Stimulated activated CD8-positive, alpha-beta memory T cell treated with anti-CD3 and anti-CD28 coated beads, Interleukin-15, amount 100 ng/mL, for 1 hour (primary cell): ENCODE results near the gene UBE2QL1.

Experiments used
- DNase-seq: peaks from one replicate; pipeline ENCODE4 v3.0.0-alpha.2; 2020; ENCODE audit warnings: low read depth

Gene UBE2QL1

DNA sequence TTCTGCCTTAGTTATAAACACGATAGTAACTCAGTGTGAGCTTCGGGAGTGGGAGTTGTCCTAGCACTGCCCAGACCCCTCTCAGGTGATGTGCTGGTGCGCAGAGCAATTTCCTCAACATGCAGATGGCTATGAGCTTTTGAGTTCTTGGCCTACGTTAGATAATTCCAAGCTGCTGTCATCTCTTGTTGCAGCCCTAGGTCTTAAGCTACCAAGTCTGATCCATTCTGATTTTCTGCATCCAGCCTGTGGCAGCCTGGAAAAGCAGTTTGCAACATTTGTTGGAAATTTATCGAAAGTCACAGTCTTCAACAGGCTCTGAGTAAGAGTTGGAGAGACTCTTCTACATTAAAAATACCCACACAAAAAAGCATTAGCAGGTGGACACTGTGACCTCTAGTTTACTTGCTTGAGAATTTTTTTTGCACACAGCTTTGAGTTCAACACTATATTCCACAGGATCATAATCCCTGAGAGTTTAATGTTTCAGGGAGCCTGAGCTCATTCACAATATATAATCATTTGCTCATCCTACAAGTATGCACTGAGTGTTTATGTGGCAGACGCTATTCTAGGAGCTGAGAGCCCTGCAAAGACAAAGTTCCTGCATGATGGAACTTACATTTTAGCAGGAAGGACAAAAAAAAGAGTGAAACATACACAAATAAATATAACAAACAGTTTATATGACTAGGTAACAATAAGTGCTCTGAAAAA is 91.6 kb downstream of the UBE2QL1 start:
- no peak for DNase-seq

DNA sequence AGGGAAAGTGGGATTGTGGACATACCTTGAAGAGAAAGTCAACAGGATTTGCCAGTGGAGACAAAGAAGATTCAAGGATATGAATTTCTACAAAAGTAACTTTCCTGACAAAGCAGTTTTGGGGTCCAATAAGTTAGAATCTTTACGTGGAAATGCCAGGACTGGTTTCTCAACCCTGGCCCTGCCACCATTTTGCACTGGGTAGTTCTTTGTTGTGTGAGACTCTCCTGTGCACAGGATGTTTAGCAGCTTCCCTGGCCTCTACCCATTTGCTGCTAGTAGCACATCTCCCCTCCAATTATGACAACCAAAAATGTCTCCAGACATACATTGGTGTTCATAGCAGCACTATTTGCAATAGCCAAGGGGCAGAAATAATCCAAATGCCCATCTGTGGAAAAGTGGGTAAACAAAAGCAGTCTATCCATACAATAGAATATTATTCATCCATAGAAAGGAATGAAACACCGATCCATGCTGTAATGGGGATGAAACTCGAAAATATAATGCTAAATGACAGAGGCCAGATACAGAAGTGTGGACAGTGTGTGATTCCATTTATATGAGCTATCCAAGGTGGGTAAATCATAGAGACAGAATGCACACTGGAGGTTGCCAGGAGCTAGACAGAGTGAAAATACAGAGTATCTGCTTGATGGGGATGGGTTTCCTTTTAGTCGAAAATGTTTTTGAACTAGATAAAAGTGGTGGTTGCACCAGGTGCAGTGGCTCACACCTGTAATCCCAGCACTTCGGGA is 92.8 kb downstream of the UBE2QL1 start:
- DNase-seq, result no peak

DNA sequence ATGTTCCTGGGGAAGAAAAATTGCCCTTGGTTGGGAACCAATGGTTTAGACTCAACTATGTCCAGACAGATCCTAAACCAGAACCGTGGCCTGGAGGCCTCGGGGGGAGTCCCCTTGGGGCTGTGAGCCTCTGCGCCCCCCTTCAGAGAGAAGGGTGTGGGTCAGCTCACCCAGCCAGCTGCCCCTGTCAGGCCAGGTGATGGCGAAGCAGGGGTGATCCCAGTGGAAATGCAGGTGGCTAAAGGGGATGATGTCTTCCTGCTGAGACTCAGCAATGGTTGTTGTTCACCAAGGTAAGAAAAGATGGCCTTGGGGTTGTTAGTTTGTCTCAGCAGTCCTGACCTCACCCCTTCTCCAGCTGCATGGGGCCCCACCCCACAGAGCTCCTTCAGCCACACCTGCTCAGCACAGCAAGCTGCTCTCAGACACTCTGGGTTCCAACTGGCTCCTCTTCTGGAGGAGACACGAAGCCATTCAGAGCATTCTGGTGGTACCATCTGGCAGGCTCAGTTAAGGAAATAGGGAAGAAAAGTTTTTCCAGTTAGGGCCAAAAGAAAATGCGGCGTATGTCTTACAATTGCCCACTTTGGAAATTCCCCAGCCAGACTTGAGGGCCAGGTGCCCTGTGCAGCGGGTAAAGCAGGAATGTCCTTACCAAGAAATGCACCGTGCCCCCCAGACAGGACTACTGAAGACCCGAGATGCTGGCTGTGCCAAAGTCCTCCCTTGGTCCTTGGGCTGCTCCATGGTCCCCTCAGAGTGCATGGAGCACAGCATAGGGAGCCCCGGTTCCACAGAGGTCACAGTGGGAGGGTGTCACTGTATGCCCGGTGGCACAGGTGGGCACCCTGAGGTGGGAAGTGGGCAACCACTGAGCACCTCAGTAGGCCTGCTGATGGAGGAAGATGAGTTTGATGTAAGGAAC is 94.0 kb downstream of the UBE2QL1 start:
- no peak for DNase-seq

DNA sequence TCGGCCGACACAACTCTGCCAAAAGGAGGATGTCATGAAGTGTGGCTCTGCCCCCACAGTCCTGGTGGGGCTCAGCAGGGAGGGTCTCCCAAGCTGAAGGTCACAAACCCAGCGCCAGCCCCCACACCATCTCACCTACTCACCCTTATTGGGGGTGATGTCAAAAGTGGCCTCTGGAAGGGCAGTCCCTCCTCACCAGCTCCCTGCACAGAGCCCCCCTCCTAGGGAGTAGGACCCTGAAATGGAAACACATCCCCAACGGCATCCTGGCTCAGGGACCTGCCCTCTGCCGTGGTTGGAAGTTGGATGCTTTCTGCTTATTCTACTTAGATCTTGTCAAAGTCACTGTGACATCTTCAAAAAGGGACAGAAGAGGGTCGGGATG is 94.7 kb downstream of the UBE2QL1 start:
- no peak for DNase-seq

DNA sequence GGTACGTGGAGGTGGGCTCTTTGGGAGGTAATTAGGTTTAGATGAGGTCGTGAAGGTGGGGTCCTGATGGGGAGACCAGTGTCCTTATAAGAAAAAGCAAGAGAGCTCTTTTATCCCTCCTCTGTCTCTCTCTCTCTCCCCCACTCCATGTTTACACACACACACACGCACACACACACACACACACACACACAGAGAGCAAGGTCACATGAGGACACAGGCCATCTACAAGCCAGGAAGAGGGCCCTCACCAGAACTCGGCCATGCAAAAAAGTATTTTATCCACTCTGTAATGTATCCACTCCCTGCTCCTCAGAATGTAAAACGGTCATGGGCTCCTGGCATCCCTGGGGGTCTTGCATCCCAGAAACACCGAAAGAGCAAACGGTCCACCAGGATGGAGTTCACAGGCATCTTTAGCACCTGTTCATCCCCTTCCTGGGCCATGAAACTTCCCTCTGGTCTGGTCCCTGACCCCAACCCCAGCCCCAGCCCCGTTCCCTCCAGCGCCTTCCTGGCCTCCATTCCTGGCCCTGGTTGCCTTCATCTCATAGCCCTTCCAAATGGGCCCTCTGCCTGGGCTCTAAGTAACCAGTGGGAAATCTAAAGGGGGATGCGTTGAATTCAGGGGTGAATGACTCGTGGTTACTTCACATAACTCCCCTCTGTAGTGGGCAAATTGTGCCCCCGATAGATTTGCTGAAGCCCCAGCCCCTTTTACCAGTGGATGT is 95.3 kb downstream of the UBE2QL1 start:
- no peak for DNase-seq
